ENCODE data around the gene DUS4L. TPM values are rescaled to one million over a fixed set of nuclear protein-coding genes. Genes with fewer than 3 reads are reported as not detected.

The DUS4L gene
- total and polyA plus RNA-seq, 2 of the 13 experiments (the other 11 are each of a cell fraction or from before 2014, with no cell fraction given) = 5.6 to 9.8 TPM

GRCh38 chr7:107584716-107585115, 20.9 kb downstream of the DUS4L start:
- in situ Hi-C loops (cut with HindIII; ENCODE audit: extremely low pct_ligation_motif_present, low pct_unique_long_range_greater_than_20kb) = no loop called here
- no peak for FAIRE-seq
- WGBS (ENCODE audit: low lambda C conversion rate) = 92% methylated on average over 2 of the region's 2 CpGs

More at GRCh38 chr7:107584716-107585115, 20.9 kb downstream of the DUS4L start:
- TF ChIP-seq BCL6 (CRISPR knock-in tag; IDR thresholded peaks at IDR 0.05) (no peak), ZNF567 (CRISPR knock-in tag; IDR thresholded peaks at IDR 0.05; ENCODE audit: borderline replicate concordance) (no peak), ZBTB43 (CRISPR knock-in tag; conservative IDR thresholded peaks at IDR 0.05) (no peak), SIN3A (IDR thresholded peaks at IDR 0.05; ENCODE audit: borderline replicate concordance, low read depth, low read length) (no peak), CHD2 (IDR thresholded peaks at IDR 0.05; ENCODE audit: low read depth, low read length) (no peak), HMG20A (CRISPR knock-in tag; IDR thresholded peaks at IDR 0.05; ENCODE audit: borderline replicate concordance) (no peak), U2AF1 (optimal IDR thresholded peaks at IDR 0.05; ENCODE audit: low read depth, low read length) (no peak), KDM5A (IDR thresholded peaks at IDR 0.05; ENCODE audit: borderline replicate concordance, low read length) (no peak), TCF7L2 (IDR thresholded peaks at IDR 0.05; ENCODE audit: low read depth, low read length) (no peak), GATAD2A (CRISPR knock-in tag; IDR thresholded peaks at IDR 0.05) (no peak), MED13 (CRISPR knock-in tag; IDR thresholded peaks at IDR 0.05) (no peak)
- TF ChIP-seq, protein P1, sequence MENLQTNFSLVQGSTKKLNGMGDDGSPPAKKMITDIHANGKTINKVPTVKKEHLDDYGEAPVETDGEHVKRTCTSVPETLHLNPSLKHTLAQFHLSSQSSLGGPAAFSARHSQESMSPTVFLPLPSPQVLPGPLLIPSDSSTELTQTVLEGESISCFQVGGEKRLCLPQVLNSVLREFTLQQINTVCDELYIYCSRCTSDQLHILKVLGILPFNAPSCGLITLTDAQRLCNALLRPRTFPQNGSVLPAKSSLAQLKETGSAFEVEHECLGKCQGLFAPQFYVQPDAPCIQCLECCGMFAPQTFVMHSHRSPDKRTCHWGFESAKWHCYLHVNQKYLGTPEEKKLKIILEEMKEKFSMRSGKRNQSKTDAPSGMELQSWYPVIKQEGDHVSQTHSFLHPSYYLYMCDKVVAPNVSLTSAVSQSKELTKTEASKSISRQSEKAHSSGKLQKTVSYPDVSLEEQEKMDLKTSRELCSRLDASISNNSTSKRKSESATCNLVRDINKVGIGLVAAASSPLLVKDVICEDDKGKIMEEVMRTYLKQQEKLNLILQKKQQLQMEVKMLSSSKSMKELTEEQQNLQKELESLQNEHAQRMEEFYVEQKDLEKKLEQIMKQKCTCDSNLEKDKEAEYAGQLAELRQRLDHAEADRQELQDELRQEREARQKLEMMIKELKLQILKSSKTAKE (CRISPR knock-in tag; IDR thresholded peaks at IDR 0.05; ENCODE audit: borderline replicate concordance) = no peak
- H3K27me3 ChIP-seq (ENCODE audit: control insufficient read depth in 1 of 2, insufficient read depth in 2 of 2, low read length in 2 of 2) = no peaks in the 10 kb centered on the region
- no peak for DNase-seq (ENCODE audit: low spot score)
- CTCF ChIA-PET (ENCODE audit: low intra/inter-chr PET ratio, low total read pairs) = no interaction called here
- no peak overlapping the region for H3K4me2 ChIP-seq (ENCODE audit: low read depth, low read length)
- H2AFZ ChIP-seq (ENCODE audit: low read length) = no peak overlapping the region
- peaks cover 11% of the 10 kb centered on the region for H3K4me1 ChIP-seq (ENCODE audit: insufficient read depth, low read length)
- H3K36me3 ChIP-seq (replicated peaks in 1 of 2; ENCODE audit: control insufficient read depth in 1 of 2, insufficient read depth in 2 of 2, low read length in 2 of 2) = peaks cover 0 to 12% of the 10 kb centered on the region in 2 experiments; a peak in 1 of 5 replicates
- no peak overlapping the region for H3K27ac ChIP-seq (ENCODE audit: extremely low read length, insufficient read depth, low read length)
- H3K79me2 ChIP-seq (ENCODE audit: insufficient read depth, low read length) = peaks cover 6% of the 10 kb centered on the region
- ATAC-seq = no peak
- no peaks in the 10 kb centered on the region for H4K20me1 ChIP-seq (ENCODE audit: insufficient read depth, low read length)
- no peak overlapping the region for H3K9ac ChIP-seq (ENCODE audit: insufficient read depth, low read depth, low read length)
- intact Hi-C loops (cut with micrococcal nuclease; ENCODE audit: unreplicated experiment) = loop anchor here (5.0 kb wide), 1 partner anchor 143 kb away; no protein-coding TSS in a partner anchor
- no peaks in the 10 kb centered on the region for H3K9me3 ChIP-seq (ENCODE audit: low read length)
- H3K4me3 ChIP-seq (replicated peaks in 1 of 3; ENCODE audit: insufficient read depth in 1 of 3, low read depth in 2 of 3, low read length in 3 of 3) = no peak overlapping the region
- BruUV-seq (replicated peaks) = no TSS peak
- POLR2A ChIA-PET = no interaction called here
